Heart right ventricle (tissue), 16 donors: ENCODE results near the gene DLEC1. TPM values are rescaled to one million over a fixed set of nuclear protein-coding genes. Genes with fewer than 3 reads are reported as not detected.
"Not testable (repeated sequence)": the region's sequence is repeated elsewhere in the genome, so short reads cannot be mapped to it uniquely, and the experiment has no call there.

Source experiments
- ATAC-seq, 8 donors: fragments of 200-7000 bp; cut with Tn5 transposase; one replicate each; pipeline ENCODE4 v1.9.1; 2020; ENCODE audit warnings: mild to moderate bottlenecking in 8 of 8, moderate library complexity in 8 of 8, moderate number of reproducible peaks in 1 of 8
- DNase-seq, 2 donors: peaks; one replicate each; pipeline ENCODE4 v3.0.0-alpha.2; 2020
- H3K27ac ChIP-seq, 10 donors: fragments of 200-600 bp; sonication (generic) in 2 of 10; one replicate each; pipeline versions ENCODE4 v1.5.0 to v1.8.0; 2020 to 2022; ENCODE audit warnings: mild to moderate bottlenecking in 3 of 10
- H3K27me3 ChIP-seq, 7 donors: fragments of 200-600 bp; one replicate each; pipeline ENCODE4 v1.8.0; 2021 to 2022; ENCODE audit warnings: mild to moderate bottlenecking in 2 of 7
- H3K36me3 ChIP-seq, 9 donors: fragments of 200-600 bp; sonication (generic) in 1 of 9; one replicate each; pipeline versions ENCODE4 v1.5.0 to v1.8.0; 2020 to 2022; ENCODE audit warnings: mild to moderate bottlenecking in 2 of 9
- H3K4me1 ChIP-seq, 9 donors: fragments of 200-600 bp; sonication (generic) in 1 of 9; one replicate each; pipeline versions ENCODE4 v1.5.0 to v1.8.0; 2020 to 2022; ENCODE audit warnings: mild to moderate bottlenecking in 4 of 9
- H3K4me3 ChIP-seq, 10 donors: fragments of 200-600 bp; sonication (generic) in 2 of 10; one replicate each; pipeline versions ENCODE4 v1.5.0 to v1.8.0; 2020 to 2022; ENCODE audit warnings: mild to moderate bottlenecking in 7 of 10, moderate library complexity in 2 of 10
- H3K9me3 ChIP-seq, 11 donors: fragments of 200-600 bp in 10 of 11; sonication (generic) in 2 of 11; one replicate each; pipeline versions ENCODE4 v1.5.0 to v1.8.0; 2013 to 2022; ENCODE audit warnings: mild to moderate bottlenecking in 2 of 11, control low read depth in 1 of 11, moderate library complexity in 1 of 11
- CTCF ChIP-seq, 9 donors: fragments of 200-600 bp; sonication (generic) in 2 of 9; IDR thresholded peaks; one replicate each; pipeline versions ENCODE4 v1.5.0 to v1.8.0; 2021 to 2022; ENCODE audit warnings: antibody characterized with exemption in 9 of 9, mild to moderate bottlenecking in 5 of 9, moderate library complexity in 1 of 9
- WGBS, 2 donors: extraction: QIAGEN DNeasy Blood & Tissue Kit; methylation state at CpG; one replicate each; pipeline ENCODE4 v1.1.7; 2013; ENCODE audit warnings: inconsistent platforms in 1 of 2; 5-methylcytosine and 5-hydroxymethylcytosine counted together
- intact Hi-C, 10 donors: fragments of 100-400 bp; cut with DNase I; formaldehyde crosslinking; loops; one replicate each; pipeline versions ENCODE4 v1.11.1 to v1.14.2; 2022
- polyA plus RNA-seq, 2 donors: library from polyadenylated mRNA; stranded (reverse); fragments of 200-250 nt; gene quantifications; one replicate each; pipeline ENCODE4 v1.2.3, GENCODE V29; 2013
- total RNA-seq, 10 donors: library from RNA; stranded (reverse); fragmentation: NEBNext Ultra II Directional in 3 of 10; extraction: Animal tissue kit (Norgen Biotek cat#: 25700) in 3 of 10; gene quantifications; one replicate each; pipeline versions ENCODE4 v1.2.1 to v1.2.4, GENCODE V29; 2021 to 2023
- donor health status: Arrhythmogenic right ventricular cardiomyopathy.
- donor health status: ischemic (EF 13 %, LVEDD 7.1; RV severe dilation, severe dysfunction).
- donor health status: healthy with polysubstance abuse.
- donor health status: DM: no; HTN: yes; CAD: no.
- donor health status: DM: no; HTN: no; CAD: no.
- donor health status: ischemic (EF 25% LVEDD 6.9; RV normal size, moderate dysfunction).
- donor health status: ischemic (EF 25% LVEDD 5.7; RV mildly dilated, moderate dysfunction).
- donor health status: healthy.
- donor health status: DM: yes; HTN: yes; CAD: no.
- donor health status: Ischemic cardiomyopathy.
- donor health status: ischemic (EF 35%, LVEDD 5.7; RV mildly dilated, moderate dysfunction).
- donor health status: nonischemic (EF 11% LVEDD 7.7; RV severe dilation, severe dysfunction).
- donor health status: DM: yes; HTN: yes; CAD: no.
- donor health status: PGD.
- donor health status: ischemic (EF 29% LVEDD 5.4; RV normal size, mild dysfunction).
- donor health status: nonischemic (EF 23%, LVEDD 6.1; RV moderate dilation, normal function).

The DLEC1 gene
- total and polyA plus RNA-seq, 12 donors = 0.09 to 0.66 (median 0.30) TPM; not detected in 4

DNA sequence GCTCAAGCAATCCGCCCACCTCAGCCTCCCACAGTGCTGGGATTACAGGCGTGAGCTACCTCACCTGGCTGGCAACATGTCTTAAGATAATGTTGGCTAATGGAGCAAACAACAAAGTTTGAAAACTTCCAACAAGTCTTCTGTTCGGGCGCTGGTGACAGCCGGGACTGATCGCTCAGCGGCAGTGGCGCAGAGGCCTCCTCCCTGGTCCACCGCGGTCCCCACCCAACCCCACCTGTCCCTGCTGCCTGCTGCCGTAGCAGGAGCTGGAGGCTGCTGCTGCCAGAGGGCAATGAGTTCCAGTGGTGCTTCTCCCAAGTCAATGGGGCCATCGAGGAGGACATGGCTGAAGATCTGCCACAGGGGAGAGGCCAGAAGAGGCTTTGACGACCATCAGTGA is 12.1 kb downstream of the DLEC1 start:
- TF ChIP-seq CTCF (IDR thresholded peaks at IDR 0.05) = no peak
- DNase-seq (no peak), ATAC-seq (no peak)
- WGBS, 2 donors = 94 to 95% methylated on average over 13 of the region's 13 CpGs
- Histone ChIP-seq H3K27ac (no peak overlapping the region), H3K4me1 (peaks cover 0 to 5% (median 0%) of the 10 kb centered on the region in 9 donors), H3K4me3 (no peak overlapping the region), H3K27me3 (no peaks in the 10 kb centered on the region), H3K36me3 (no peaks in the 10 kb centered on the region), H3K9me3 (no peaks in the 10 kb centered on the region)
- intact Hi-C loops = no loop called here

- H3K36me3 ChIP-seq, intact Hi-C loops, H3K27me3 ChIP-seq, ATAC-seq, H3K4me3 ChIP-seq, H3K9me3 ChIP-seq, H3K4me1 ChIP-seq, H3K27ac ChIP-seq, DNase-seq: not testable (repeated sequence)
- 93 to 95% methylated on average over 19 to 20 of the region's 32 CpGs for WGBS, 2 donors
Measured at GRCh38 chr3:38053286-38053685, 14.3 kb downstream of the DLEC1 start.

DNA sequence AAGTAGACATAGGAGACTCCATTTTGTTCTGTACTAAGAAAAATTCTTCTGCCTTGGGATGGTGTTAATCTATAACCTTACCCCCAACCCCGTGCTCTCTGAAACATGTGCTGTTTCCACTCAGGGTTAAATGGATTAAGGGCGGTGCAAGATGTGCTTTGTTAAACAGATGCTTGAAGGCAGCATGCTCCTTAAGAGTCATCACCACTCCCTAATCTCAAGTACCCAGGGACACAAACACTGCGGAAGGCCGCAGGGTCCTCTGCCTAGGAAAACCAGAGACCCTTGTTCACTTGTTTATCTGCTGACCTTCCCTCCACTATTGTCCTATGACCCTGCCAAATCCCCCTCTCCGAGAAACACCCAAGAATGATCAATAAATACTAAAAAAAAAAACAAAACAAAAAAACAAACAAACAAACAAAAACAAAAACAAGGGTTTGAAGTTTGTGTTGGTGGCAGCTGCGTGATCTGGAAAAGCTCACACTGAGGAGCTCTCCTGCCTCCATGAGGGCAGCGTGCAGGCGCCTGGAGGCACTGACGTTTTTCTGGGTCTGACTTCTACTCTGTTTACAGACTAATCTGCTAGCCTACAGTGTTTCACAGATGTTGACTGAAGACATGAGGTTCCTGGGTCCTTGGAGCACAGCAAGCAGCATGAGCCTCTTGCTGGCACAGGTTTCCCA is 14.9 kb downstream of the DLEC1 start:
- intact Hi-C loops, H3K4me3 ChIP-seq, H3K27ac ChIP-seq, ATAC-seq, DNase-seq, H3K36me3 ChIP-seq, H3K9me3 ChIP-seq, H3K4me1 ChIP-seq, H3K27me3 ChIP-seq: not testable (repeated sequence)
- WGBS, 2 donors = 78 to 90% methylated on average over 7 of the region's 9 CpGs

DNA sequence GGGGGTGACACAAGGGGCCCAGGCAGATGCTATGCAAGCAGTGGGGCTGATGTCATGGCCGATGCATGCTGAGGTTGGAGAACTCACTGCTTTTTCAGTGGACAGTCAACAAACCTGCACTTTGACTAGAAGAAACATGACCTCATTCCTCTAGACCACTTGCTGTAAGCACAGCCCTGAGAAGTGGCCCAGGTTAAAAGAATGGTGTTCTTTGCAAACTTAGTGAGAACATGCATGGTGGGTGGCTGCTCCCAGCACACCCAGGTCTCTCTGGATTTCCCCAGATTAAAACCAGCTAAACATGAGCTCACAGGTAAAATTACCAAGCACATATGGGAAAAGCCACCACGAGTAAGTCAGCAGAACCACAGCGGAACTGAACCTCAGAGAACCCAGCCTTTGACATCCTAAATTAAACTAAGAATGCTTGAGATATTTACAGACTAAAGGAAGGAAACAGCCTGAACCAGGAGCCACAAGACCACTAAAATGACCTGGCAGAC is 15.5 kb downstream of the DLEC1 start:
- Histone ChIP-seq H3K27ac (no peak overlapping the region), H3K4me3 (no peak overlapping the region), H3K9me3 (no peaks in the 10 kb centered on the region), H3K27me3 (no peaks in the 10 kb centered on the region), H3K36me3 (no peaks in the 10 kb centered on the region), H3K4me1 (peaks cover 0 to 3% (median 0%) of the 10 kb centered on the region in 9 donors)
- intact Hi-C loops = no loop called here
- WGBS, 2 donors = 80 to 81% methylated on average over 3 of the region's 3 CpGs
- DNase-seq (no peak), ATAC-seq (no peak)
- TF ChIP-seq CTCF (IDR thresholded peaks at IDR 0.05) = no peak

GRCh38 chr3:38059148-38059547 is 20.1 kb downstream of the DLEC1 start:
- Histone ChIP-seq H3K36me3 (no peaks in the 10 kb centered on the region), H3K4me1 (no peaks in the 10 kb centered on the region), H3K27ac (no peak overlapping the region), H3K27me3 (peaks cover 0 to 3% (median 0%) of the 10 kb centered on the region in 7 donors), H3K9me3 (no peaks in the 10 kb centered on the region), H3K4me3 (no peak overlapping the region)
- DNase-seq (no peak), ATAC-seq (no peak)
- TF ChIP-seq CTCF (IDR thresholded peaks at IDR 0.05) = no peak
- WGBS, 2 donors = 81 to 86% methylated on average over 2 of the region's 2 CpGs
- intact Hi-C loops = no loop called here
